Measurements from ENCODE around the gene RELN.

RELN gene

DNA sequence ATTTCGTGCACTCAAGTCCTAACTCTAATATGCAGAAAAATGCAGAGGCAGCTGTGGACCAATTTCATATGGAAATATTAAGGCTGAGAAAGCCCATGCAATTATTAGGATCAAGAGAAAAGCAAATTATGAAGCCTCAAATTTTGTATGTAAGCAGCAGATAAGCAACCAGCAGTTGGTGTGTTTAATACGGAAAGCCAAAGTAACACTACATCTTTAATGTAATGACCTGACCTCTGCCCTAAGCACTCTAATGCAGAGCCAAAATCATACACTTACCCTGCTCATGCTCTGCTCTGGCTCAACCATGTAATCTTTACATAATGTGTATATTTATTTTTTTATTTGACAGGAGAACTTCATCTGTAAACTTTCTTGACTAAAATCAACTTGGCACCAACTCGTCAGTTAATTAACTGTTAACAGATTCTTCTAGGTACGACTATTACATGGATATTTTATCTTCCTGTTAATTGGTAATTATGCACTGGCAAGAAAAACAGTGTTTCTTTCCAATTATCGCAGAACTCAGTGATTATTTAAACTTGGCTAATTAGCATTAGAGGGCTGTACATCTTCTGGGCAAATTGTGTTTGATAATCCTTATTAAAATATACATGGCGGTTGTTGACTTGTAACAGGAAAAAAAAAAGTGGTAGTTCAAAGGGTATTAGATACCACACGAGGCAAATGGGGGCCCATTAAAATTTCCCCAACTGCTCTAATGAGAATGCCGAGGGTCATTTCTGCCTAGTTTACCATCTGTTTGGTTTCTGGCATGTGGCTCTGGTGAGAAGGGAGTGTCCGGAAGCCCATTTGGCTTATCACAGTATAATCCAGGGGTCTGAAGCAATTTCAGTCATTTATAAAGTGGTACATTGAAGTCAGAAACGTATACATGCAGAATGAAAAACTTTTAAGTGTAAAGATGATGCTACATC lies 94.5 kb downstream of the RELN start:
- no peak for DNase-seq (ENCODE audit: low spot score)

DNA sequence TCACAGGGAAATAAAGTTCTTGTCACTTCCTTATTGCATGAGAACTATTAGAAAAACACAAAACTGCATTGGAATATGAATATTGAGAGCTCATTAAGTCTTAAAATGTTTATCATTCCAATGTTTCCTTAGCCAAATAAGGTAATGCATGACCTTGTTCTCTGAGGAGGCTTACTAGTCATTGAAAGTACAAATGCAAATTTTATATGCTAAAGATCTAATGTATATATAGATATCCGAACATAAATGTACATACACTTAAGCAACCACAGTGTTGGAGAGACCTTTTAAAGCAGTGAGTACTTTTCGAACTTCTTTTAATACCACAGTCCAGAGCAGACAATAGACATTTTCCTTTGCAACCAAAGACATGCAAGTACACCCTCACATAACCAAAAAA lies 96.1 kb downstream of the RELN start:
- no peak for DNase-seq (ENCODE audit: low spot score)

DNA sequence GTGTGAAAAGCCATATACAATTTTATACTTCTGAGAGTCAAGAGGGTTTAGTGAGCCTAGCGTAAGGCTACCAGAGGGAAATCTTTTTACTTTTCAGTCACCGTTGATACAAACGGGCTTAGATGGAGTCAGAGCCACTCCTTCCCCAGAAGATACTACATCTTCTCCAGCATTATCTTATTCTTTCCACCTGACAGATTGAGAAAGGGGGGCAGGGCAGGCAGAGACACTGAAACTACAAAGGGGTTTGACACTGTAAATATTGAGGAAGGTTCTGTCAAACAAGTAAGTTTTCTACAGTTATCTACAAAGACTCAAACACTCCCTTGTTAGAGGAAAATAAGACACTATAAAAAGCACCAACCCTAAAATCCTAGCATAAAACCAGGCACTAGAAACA lies 100.0 kb downstream of the RELN start:
- no peak for DNase-seq (ENCODE audit: low spot score)

DNA sequence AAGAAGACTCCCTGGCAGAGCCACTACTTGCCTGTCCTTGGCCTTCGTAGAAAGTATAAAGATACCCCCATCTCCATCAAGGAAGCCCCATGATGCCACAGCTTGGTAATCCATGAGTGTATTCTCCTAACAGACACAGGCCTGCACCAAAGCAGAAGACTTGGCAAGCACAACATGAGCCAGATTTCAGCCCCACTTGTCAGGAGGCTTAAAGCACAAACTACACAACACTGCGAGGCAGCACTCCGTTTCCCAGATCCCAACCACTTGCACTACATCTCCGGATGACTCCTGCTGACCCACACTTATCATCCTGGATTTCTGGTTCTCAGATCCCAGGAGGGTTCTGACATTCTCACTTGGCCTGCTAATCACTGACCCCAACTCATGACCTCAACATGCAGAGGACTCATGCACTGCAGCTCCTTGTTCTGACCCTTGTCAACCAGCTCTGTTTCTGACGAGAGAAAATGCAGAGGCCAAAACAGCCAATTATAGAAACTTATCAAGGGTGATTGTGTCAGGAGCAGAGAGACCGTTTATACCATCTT lies 100.8 kb downstream of the RELN start:
- no peak for DNase-seq (ENCODE audit: low spot score)

DNA sequence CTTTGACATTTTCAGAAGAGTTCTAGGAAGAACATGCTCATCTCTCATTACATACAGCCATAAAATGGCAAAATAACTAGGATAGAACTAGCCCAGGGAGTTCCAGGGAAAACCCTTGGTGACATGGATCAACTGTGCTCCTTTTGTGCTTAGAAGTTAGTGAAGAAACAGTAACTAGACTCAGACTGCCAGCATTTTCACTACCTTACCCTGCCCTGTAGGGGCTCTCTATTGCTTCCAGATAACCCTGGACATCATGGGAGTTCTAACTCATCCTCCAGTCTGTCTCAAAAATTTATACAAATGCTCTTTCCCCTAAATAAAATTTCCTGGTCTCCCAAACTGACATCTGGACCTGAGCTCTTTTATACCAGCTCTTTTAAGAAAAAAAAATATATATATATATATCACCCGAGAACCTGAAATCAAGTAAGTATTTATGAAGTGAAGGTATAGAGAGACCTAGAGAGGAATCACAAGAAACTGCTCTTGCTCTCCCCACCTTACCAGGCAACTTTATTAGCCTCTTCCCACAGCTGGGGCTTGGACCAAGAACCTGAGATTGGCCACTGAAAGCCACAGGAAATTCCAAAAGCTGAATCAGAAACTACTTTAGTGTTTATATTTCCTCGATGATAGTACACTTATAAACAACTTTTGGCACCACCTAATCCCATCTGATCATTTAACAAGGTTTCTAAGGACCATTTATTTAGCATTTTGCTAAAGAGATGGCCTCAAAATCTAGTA lies 101.4 kb downstream of the RELN start:
- no peak for DNase-seq (ENCODE audit: low spot score)

DNA sequence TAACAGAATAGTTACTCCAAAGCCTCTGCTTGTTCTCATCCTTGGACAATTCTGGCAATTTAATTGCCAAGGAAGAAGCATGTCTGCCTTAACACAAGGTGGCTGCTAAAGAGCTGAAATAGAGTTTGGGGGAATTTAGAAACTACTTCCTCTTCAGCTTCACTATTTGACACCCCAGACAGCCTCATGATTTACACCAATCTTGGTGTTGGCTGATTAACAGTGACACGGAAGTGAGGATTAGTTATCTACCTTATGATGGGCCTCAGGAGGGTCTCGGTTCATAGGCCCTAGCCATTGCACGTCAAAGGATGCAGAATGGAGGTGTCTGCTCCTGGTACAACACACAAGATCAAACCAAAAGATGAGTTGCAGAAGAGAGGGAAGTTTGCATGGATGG lies 102.4 kb downstream of the RELN start:
- no peak for DNase-seq (ENCODE audit: low spot score)

DNA sequence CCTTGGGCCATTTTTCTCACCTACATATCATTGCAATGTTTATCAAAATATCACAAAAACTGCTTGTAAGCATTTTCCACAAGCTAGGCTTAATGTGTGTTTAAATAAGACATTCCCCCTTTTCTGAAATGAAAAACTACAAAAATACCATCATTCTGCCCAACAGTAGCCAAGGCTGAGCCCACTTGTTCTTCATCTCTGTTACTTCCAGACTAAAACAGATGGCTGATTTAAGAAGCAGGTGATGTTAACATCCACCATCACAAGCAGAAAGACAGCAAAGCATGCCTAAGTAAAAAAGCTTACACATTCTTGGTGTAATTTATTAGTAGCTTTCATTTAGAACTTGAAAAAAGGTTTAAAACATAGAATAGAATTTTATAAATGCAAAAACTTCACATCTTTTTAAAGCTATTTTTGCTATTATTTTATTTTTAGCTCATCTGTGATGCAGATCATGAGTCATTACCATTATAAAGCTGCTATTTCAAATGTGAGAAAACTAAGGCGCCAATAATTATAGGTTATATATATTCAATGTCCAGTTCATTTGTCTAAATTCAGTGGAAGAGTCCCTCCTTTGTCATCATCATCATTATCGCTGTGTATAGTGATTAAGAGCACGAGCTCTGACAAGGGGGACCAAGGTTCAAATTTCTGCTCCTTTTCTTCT lies 109.4 kb downstream of the RELN start:
- no peak for DNase-seq (ENCODE audit: low spot score)

DNA sequence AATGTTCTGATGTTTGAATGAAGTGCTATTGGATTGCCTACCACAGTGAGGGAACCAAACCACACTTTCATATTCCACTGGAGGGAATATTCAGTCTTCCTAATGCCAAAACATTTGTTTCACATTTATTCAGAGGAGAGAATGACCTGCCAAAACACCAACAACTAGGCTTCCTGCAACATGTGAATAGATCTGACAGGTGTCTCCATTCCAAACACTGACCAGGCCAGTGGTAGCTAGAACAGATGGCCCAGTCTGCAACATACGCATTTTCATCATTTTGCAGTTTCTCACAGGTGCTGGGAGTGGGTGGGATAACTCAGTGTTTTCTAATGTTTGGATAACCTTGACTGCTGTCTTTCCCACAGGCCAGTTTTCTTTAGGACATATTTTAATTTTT lies 110.0 kb downstream of the RELN start:
- no peak for DNase-seq (ENCODE audit: low spot score)

DNA sequence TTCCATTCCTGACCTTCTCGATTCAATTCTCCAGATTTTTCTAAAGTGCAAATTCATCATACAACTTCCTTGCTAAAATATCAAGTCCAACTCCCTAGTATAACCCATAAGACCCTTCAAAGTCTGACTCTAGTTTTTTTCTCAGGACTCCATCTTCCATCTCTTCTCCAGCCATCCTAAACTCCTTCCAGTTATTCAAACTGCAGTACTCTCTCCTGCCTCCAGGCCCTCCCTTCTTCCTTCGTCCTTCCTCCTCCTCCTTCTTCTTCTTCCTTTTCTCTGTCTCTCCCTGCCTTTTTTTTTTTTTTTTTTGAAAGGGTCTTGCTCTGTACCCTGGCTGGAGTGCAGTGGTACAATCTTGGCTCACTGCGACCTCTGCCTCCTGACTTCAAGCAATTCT lies 111.9 kb downstream of the RELN start:
- DNase-seq (ENCODE audit: low spot score) = no peak

DNA sequence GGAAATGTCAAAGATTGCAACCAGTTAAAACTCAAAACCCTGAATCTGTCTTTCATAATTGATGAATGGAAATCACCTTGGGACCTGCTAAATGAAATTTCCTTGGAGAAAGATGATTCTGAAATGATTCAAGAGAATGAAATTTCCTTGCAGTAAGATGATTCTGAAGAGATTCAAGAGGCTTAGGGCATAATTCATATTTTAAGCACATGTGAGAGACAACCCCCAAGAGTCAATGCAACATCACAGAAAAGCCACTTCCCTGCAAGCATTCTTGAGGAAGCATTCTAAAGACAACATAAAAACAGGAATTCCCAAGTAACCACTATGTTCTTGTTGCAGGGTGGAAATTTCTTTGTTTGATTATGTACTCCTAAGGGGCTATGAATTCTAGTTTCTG lies 113.7 kb downstream of the RELN start:
- DNase-seq (ENCODE audit: low spot score) = no peak

DNA sequence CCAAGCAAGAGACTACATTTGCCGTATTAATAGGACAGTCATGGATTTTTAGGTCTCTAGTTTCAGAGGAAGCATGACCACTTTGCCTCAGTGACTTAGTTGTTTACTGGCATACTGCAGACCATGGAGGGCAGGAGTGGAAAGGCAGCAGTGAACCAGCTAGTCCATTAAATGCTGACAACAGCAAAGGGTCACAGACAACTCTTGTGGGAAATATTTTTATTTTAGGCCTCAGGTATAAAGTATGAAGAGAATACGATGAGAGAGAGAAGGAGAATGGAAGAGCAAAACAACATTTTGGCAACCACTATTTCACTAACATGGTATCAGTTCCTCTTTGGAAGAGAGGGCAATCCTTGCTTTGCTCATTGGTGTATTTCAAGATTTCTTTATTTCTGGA lies 118.0 kb downstream of the RELN start:
- no peak for DNase-seq (ENCODE audit: low spot score)

DNA sequence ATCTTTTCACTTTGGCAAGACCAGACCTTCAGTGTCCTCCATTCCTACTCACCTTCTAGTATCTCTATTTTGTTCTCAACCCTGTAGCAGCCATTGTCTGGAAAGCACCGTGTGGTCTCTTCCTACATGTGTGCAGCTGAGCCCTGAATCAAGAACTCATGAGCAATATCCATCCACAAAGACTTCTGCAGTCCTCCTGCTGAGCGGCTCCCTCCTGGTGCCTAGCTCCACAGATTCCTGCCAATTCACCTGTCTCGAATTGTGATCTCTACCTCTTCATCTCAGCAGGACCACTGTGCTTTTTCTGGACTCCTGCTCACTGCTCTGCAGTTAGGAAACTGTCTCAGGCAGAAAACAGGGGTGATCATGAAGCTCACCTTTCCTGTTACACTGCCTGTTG lies 118.8 kb downstream of the RELN start:
- DNase-seq (ENCODE audit: low spot score) = no peak

DNA sequence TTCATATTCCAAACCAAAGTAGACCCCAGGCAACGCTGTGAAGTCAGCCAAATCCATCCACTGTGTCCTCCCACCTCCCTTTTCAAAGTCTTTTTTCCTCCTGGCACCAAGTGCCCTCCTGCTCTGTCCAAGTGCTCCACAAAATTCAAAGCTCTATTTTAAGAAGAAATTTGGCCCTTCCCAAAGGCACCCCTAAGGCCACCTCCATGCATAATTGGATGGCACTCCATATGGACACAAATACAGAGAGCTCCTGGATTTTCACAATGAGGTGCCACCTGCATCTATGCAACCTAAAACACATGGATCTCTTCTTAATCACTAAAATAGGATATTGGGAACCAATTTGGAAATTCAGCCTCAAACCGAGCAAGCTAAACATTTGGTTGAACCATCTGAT lies 121.6 kb downstream of the RELN start:
- no peak for DNase-seq (ENCODE audit: low spot score)

DNA sequence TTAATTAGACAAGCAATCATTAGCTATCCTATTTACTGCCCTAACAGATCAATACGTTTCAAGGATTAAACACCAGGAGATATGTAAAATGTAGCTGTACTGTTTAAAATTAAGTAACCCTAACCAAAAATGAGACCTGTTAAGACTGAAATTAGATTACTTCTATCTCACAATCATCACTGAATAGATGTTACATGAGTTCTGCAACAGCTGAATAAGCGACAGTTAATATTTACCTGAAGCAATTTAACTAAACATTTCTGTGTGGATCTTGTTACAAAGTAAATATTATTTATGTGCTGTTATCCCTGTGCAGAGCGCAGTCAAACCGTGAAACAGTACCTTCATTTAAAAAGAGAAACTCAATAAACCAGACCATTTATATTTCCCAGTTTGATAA lies 122.5 kb downstream of the RELN start:
- no peak for DNase-seq (ENCODE audit: low spot score)

DNA sequence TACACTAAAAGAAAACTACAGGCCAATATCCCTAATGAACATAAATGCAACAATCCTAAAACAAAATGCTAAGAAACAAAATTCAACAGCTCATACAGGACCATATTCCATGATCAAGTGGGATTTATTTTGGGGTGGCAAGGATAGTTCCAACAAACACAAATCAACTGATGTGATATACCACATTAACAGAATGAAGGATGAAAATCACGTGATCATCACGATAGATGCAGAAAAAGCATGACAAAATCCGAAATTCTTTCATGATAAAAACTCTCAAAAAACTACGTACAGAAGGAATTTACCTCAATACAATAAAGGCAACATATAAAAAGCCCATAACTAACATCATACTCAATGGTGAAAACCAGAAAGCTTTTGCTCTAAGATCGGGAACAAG lies 124.0 kb downstream of the RELN start:
- DNase-seq (ENCODE audit: low spot score) = no peak

DNA sequence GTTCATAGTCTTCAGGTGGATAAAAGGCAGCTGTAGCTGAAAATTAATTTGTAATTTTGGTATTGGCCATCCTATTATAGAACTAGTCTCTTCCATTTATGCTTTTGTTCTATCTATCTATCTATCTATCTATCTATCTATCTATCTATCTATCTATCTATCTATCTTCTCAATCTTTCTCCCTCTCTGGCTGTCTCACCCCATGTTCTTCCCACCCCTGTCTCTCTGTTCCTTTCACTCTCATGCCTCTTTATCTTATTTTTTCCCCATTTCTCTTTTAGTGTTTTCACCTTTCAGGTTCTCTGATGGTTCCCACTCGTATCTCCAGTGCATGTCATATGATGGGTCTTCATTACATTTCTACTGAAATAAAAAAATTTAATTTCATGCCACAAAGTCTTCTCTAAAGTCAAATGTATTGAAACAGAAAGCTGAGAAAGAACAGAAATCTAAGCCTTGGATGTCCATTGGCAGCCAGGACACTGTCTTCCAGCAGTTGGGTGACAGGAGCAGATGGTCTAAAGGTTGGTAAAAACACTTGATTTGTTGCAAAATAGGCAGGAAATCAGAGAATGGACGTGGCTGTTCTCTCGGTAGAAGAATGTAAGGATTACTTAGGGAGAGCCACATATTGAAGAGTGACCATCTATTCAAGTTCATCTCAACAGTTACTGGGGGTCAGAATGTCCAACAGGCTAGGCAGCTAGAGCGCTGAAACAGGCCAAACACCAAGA lies 127.0 kb downstream of the RELN start:
- no peak for DNase-seq (ENCODE audit: low spot score)

DNA sequence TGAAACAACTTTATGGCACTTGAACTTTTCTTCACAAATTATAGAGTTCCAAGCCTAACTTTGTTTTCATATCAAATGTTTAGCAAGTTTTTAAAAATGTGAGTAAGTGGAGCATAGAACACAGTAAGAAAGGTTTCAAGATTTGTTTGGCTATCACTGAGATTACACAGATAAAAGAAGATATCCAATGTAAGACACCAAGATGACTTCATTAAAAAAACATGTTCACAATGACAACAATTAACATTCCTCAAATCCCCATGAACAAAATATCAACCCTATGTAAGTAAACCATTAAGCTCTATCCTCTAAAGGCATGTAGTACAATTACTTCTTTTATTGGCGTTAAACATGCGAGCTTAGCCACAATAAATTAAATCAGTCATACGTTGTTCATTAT lies 129.7 kb downstream of the RELN start:
- DNase-seq (ENCODE audit: low spot score) = no peak

DNA sequence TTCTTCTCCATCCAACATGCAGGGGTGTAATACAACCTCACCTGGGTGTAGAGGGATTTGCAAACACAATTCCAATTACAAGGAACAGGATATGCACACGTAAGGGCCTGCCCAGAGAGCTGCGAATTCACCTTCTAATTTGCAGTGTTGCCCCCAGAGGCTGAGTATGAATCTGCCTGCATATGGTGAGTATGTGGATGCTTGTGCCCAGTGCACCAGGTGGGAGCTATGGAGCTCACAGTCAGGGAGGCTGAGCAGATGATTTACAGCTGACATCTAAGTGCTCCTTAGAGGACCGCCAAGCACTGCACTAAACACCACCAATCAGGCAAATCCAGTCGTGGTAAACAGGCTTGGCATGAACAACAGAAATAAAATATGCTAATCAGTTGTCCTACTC lies 132.0 kb downstream of the RELN start:
- no peak for DNase-seq (ENCODE audit: low spot score)

DNA sequence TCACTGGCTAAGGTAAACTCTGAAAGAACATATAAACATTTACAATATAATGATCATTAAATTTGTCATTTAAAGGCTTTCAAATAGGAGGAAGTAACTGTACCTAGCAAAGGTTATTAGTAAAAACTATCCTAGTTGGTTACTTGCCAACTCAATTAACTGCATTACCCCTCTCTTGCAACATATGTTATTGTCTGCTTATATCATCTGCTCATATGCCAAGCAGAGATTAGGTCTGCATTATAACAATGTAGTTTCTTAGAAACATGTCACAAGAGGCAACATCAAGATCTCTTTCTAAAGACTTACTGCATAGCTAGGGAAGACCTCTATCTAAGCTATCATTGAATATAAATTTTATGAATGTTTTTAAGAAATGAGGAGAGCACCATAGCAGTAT lies 132.5 kb downstream of the RELN start:
- no peak for DNase-seq (ENCODE audit: low spot score)

DNA sequence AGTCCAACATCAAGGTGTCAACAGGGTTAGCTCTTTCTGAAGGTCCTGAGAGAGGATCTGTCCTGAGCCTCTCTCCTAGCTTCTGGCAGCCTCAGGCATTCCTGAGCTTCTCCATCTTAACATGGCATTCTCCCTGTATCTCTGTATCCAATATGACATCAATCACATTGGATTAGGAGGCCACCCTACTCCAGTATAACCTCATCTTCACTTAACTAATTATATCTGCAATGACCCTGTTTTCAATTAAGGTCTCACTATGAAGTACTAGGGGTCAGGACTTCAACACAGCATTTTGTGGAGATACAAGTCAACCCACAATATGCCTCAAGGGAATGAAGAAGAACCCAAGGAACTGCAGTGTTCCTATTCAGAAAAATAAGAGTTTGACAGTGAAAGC lies 133.8 kb downstream of the RELN start:
- DNase-seq (ENCODE audit: low spot score) = no peak

DNA sequence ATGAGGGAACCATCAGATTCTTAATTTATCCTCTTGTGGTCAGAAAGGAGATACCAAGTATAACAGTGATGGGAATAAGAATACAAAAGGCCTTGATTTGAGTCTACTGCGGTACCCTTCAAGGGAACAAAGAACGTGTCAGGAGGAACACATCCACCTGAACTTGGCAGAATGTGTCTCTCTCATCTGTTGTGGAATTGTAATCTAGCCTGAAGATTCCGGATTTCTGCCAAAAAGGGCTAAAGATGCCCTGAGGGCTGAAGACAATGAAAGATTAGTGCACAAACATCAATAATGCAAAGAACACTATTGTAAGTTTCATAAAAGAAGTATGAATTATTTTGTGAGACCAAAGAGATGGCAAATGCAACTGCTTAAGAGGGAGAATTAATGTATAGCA lies 134.8 kb downstream of the RELN start:
- DNase-seq (ENCODE audit: low spot score) = no peak

DNA sequence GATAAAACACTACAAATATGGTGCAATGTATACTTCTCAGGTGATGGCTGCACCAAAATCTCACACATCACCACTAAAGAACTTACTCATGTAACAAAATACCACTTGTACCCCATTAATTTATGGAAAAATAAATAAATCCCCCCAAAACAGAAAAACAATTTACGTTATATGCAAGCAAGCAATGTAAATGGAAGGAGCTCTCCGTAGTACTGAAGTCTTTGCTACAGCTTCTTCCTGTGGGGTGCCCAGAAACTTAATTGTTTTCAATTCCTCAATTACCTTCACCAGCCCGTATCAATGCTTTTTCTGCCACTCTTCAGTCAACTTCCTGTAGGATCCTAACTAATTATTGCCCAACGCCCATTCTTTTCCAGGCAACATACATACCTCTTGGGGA lies 138.1 kb downstream of the RELN start:
- no peak for DNase-seq (ENCODE audit: low spot score)

All from COLO829 (cell line).